ENCODE results near the gene PIAS1.

Gene PIAS1

DNA sequence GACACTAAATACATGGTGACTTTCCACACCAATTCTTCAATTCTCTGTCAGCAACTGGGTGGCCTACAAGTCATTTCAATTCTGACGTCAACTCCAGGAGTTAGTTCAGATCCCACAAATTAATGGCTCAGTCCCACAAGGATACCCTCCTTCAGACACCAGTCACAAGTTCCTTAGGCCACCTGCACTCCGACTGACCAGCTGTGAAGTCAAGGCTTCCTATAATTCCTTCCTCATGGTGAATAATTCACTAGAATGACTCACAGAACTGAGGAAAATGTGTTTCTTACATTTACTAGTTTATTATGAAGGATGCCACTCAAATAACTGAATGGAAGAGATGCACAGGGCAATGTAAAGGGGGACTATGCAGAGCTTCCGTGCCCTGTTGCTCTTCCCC lies 6.3 kb upstream of the PIAS1 start:
- TF ChIP-seq, protein P1, sequence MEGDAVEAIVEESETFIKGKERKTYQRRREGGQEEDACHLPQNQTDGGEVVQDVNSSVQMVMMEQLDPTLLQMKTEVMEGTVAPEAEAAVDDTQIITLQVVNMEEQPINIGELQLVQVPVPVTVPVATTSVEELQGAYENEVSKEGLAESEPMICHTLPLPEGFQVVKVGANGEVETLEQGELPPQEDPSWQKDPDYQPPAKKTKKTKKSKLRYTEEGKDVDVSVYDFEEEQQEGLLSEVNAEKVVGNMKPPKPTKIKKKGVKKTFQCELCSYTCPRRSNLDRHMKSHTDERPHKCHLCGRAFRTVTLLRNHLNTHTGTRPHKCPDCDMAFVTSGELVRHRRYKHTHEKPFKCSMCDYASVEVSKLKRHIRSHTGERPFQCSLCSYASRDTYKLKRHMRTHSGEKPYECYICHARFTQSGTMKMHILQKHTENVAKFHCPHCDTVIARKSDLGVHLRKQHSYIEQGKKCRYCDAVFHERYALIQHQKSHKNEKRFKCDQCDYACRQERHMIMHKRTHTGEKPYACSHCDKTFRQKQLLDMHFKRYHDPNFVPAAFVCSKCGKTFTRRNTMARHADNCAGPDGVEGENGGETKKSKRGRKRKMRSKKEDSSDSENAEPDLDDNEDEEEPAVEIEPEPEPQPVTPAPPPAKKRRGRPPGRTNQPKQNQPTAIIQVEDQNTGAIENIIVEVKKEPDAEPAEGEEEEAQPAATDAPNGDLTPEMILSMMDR (IDR thresholded peaks at IDR 0.05; ENCODE audit: borderline replicate concordance, insufficient read depth, low read depth, low read length), result no peak
- H3K4me3 ChIP-seq (ENCODE audit: low read depth, low read length), result no peak overlapping the region

DNA sequence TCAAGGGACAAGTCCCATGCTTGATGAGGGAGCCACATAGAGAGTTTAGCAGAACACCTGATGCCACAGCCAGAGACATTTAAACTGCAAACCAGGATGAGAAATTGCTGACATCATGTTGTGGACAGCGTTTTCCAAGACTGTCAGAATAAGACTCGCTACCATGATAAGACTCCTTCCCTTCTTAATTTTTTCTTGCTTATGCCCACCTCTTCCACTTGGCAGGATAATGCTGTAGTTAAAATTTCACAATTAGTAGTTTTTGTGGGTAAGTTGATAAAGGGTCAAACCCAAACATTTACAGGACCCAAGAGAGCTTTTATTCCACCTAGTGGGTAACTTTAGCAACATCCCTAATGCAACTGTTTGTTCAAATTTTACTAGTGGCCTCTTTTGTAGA lies 3.0 kb upstream of the PIAS1 start:
- TF ChIP-seq, protein P1 (IDR thresholded peaks at IDR 0.05; ENCODE audit: borderline replicate concordance, insufficient read depth, low read depth, low read length), result no peak
- H3K4me3 ChIP-seq (ENCODE audit: low read depth, low read length), result no peak overlapping the region

DNA sequence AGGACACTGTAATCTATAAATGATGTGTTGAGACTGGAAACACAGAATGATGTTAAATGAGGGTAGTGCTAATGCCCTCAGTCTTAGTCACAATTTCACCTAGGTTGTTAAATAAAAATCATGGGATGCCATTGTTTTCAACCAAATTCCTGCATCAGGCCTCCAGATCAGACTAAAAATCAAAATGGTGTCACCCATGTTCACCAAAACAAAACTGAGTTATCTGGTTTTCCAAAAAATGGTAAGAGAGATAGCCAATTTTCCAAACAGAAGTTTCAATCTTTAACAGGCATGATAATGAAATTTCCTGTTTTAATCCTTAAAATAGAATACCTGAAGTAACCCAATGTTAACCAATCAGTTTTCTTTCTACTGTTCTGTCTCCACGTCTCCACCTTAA lies 2.2 kb upstream of the PIAS1 start:
- no peak overlapping the region for H3K4me3 ChIP-seq (ENCODE audit: low read depth, low read length)
- TF ChIP-seq, protein P1 (IDR thresholded peaks at IDR 0.05; ENCODE audit: borderline replicate concordance, insufficient read depth, low read depth, low read length), result no peak

DNA sequence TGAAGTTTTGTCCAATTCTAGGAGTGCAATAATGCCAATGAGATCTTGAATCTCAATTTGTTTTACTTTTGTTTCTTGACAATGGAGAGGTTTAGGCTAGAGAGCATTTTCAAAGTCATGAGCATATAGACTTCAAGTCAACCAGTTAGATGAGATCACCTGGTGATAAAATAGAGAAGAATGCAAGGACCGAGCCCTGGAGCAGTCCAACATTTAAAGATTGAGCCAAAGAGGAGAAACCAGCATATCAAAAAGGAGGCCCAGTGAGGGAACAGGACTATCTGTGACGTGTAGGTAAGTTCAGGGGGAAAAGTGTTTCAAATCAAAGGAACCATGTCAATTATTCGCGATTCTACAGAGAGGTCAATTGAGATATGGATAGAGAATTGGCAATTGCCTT lies 1.7 kb upstream of the PIAS1 start:
- TF ChIP-seq, protein P1 (IDR thresholded peaks at IDR 0.05; ENCODE audit: borderline replicate concordance, insufficient read depth, low read depth, low read length), result no peak
- H3K4me3 ChIP-seq (ENCODE audit: low read depth, low read length), result no peak overlapping the region

DNA sequence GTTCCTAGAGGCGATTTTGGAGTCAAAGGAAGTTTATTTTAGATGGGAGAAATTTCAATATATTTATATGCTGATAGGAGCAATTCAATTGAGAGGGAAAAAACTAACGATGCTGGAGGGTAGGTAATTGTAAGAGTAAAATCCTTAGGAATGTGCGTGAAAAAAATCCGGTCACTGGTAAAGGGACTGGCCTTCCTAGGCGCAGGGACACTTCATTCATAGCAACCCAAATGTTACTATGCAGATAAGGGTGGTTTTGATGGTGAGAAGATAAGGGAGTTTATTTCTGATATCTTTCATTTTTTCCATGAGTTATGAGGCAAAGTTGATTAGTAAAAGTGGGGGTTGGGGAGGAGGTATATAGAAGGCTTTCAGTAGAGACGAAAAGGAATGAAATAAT lies 1.1 kb upstream of the PIAS1 start:
- no peak overlapping the region for H3K4me3 ChIP-seq (ENCODE audit: low read depth, low read length)
- TF ChIP-seq, protein P1 (IDR thresholded peaks at IDR 0.05; ENCODE audit: borderline replicate concordance, insufficient read depth, low read depth, low read length), result no peak

DNA sequence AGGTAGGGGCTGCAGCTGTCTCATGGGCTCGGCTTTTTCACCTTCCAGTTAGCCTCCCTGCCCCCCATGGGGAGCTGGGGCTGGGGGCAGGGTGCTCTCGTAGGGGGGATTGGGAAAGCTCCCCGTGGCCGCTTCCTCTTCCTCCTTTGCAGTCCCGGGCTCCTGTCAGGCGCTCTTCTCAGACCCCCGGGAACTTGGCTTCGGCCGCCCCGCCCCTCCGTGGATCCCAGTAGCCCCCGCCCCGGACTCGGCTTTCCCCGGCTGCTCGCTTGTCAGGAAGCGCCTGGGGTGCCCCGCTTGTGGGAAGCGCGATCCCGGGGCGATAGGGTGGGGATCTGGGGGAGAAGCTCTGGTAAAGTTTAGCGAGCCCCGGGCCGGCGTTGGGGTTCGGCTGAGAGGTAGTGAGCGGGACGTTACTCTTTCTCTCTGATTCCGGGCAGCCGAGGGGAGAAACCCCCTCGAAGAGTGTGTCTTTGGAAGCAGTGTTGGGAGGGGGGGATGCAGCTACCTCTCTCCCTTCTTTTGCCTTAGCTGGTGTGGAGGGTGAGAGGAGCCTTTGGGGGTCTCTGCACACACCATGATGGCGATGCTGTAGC lies 611 bp downstream of the PIAS1 start:
- TF ChIP-seq, protein P1 (IDR thresholded peaks at IDR 0.05; ENCODE audit: borderline replicate concordance, insufficient read depth, low read depth, low read length), result no peak

DNA sequence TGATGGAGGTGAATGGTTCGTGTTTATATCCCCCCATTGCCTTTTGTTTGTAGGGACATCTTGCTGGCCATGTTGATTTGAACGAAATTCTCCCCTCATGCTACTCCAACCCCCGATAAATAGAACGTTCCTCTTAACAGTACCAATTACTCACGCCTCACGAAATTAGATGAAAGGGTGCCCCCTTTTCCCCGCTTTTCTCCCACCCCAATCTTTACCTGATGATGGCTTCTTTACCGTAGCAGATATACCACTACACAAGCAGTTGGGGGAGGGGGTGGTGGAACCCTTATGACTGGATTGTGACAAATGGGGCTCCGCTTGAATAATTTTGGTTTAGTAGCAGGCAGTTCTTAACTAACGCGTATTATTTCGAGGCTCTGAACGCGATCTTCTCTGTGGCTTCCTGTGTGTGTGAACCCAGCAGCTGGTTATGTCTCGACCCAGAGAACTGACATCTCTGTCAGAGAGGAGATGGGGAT lies 1.1 kb downstream of the PIAS1 start:
- peak overlapping the region; percentile 91 for H3K4me3 ChIP-seq (ENCODE audit: low read depth, low read length)
- TF ChIP-seq, protein P1 (IDR thresholded peaks at IDR 0.05; ENCODE audit: borderline replicate concordance, insufficient read depth, low read depth, low read length), result no peak

More for the DNA sequence above, 611 bp downstream of the PIAS1 start:
- H3K4me3 ChIP-seq (ENCODE audit: low read depth, low read length), result peak overlapping the region; percentile 91

Data from GM12875 (cell line).